Muscle of leg (tissue), 11 donors: ENCODE results near the gene RGMA. TPM values are rescaled to one million over a fixed set of nuclear protein-coding genes. Genes with fewer than 3 reads are reported as not detected.

Source experiments
- DNase-seq: peaks from one replicate; pipeline ENCODE4 v3.0.0; 2013
- H3K27ac ChIP-seq: one replicate; pipeline ENCODE4 v1.5.1; 2013; ENCODE audit warnings: mild to moderate bottlenecking, low read length, control low read depth
- H3K27me3 ChIP-seq: one replicate; pipeline ENCODE4 v1.6.1; 2013; ENCODE audit warnings: low read length; ENCODE audit not compliant: control insufficient read depth, insufficient read depth
- H3K36me3 ChIP-seq: one replicate; pipeline ENCODE4 v1.6.1; 2013; ENCODE audit warnings: low read length; ENCODE audit not compliant: control insufficient read depth, insufficient read depth
- H3K4me1 ChIP-seq: one replicate; pipeline ENCODE4 v1.6.1; 2013; ENCODE audit warnings: low read length; ENCODE audit not compliant: control insufficient read depth, insufficient read depth
- H3K4me3 ChIP-seq: one replicate; pipeline ENCODE4 v1.5.1; 2013; ENCODE audit warnings: low read length, control low read depth
- H3K9me3 ChIP-seq: replicated peaks from 2 replicates; pipeline ENCODE4 v1.6.1; 2013; ENCODE audit warnings: low read depth, low read length; ENCODE audit not compliant: control insufficient read depth
- WGBS: methylation state at CpG from one replicate; pipeline ENCODE4 v1.1.5; 2013; ENCODE audit warnings: missing lambda C conversion rate; ENCODE audit not compliant: insufficient coverage; 5-methylcytosine and 5-hydroxymethylcytosine counted together
- polyA plus RNA-seq, 8 donors: library from polyadenylated mRNA; unstranded; fragments of 120-200 nt; gene quantifications; one replicate each; pipeline versions ENCODE4 v1.2.1 to v1.2.3, GENCODE V29; 2013; ENCODE audit warnings: inconsistent platforms in 1 of 8, low replicate concordance in 1 of 8; ENCODE audit not compliant: insufficient read length in 8 of 8, insufficient read depth in 1 of 8
- total RNA-seq: library from RNA; stranded (reverse); fragments of 120-200 nt; gene quantifications from one replicate; pipeline ENCODE4 v1.2.4, GENCODE V29; 2013

RGMA gene
- total and polyA plus RNA-seq, 9 donors: 16.4 to 90.8 (median 68.9) TPM

DNA sequence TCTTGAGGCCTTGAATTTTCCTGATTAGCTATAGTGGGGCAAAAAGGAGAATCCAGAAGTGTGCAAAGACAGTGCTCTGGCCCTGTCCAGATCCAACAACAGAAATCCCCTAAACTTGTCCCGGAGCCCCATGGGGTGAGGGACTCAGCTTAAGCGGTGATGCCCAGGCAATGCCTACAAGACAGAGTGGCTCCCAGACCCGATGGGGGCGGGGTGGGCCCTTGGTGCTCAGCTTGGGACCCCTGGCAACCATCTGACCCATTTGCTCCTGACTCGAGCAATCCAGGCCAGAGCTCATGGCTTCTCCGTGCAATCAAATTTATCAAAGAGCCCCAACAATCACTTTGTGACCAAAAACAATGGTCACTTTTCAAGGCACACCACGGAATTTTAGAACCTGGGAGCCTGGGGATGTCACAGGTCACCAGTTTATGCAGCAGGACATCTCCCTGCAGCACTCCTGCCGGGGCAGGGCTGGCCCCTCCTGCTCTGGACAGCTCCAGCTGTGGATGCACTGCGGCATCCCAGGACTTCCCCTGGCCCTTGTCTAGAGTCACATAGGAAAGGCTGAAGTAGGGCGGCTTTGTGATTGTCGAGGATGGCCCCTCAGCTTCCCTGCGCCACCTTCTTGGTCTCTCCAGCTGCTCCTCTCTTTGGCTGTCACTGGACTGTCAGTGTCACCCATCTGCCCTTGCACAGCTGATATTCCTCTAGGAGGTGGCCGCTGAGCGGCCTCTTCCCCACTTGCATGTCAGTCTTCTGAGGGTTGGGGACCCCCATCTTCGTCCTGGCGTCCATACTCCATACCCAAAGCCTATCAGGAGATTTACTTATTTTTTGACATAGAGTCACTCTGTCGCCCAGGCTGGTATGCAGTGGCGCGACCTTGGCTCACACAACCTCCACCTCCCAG is 28.4 kb downstream of the RGMA start:
- H3K4me1 ChIP-seq: peaks cover 77% of the 10 kb centered on the region
- H3K27ac ChIP-seq: no peak overlapping the region

DNA sequence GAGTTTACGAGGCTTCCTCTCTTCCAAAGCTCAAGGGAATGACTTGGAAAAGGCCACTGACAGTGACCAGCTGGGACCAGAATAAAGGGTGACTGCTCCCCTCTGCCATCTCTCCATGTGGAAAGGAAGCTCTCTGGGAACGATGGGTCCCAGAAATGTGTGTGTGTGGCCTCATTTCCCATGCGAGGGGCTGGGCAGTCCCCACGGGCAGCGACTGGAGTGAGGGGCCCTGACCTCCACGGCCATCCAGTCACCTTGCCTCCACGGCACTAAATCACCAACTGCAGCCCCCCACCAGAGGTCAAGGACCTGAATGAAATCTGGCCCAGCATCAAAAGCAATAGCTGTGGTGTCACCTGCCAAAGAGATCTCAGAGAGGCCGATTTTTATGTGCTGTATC is 29.6 kb downstream of the RGMA start:
- peaks cover 62% of the 10 kb centered on the region for H3K36me3 ChIP-seq
- 29% methylated on average over 1 of the region's 8 CpGs for WGBS
- no peaks in the 10 kb centered on the region for H3K27me3 ChIP-seq
- no peak overlapping the region for H3K27ac ChIP-seq
- H3K4me1 ChIP-seq: peaks cover 67% of the 10 kb centered on the region
- no peak for DNase-seq
- no peaks in the 10 kb centered on the region for H3K9me3 ChIP-seq
- H3K4me3 ChIP-seq: no peak overlapping the region

More for the DNA sequence above, 28.4 kb downstream of the RGMA start:
- H3K27me3 ChIP-seq: no peaks in the 10 kb centered on the region
- WGBS: 62% methylated on average over 18 of the region's 19 CpGs
- H3K9me3 ChIP-seq: no peaks in the 10 kb centered on the region
- H3K36me3 ChIP-seq: peaks cover 62% of the 10 kb centered on the region
- no peak overlapping the region for H3K4me3 ChIP-seq
- DNase-seq: no peak

DNA sequence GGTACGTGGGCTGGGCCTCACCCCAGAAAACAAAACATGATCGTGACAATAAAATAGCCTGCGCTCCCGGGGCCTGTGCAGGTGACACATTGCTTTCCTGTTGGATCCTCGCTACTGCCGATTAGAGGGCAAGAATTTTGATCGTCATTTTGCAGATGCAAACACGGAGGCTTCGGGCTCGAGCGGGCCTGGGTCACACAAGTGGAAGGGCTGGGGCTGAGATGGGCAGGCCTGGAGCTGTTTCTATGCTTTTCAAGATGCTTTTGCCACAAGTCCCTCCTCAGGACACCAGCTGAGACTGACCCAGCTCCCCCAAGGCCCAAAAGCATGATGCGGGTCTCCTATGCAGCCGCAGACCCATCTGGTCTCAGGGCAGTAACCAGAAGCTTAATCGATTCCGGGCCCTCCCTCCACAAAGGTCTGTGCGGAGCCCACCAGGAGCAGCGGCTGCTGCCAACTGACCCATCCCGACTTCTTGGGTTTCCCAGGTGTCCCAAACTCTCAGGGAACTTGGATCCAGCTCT is 30.0 kb downstream of the RGMA start:
- Histone ChIP-seq H3K4me1 (peaks cover 62% of the 10 kb centered on the region), H3K9me3 (no peaks in the 10 kb centered on the region), H3K36me3 (peaks cover 57% of the 10 kb centered on the region), H3K27me3 (no peaks in the 10 kb centered on the region), H3K27ac (no peak overlapping the region), H3K4me3 (no peak overlapping the region)
- no peak for DNase-seq
- 63% methylated on average over 14 of the region's 18 CpGs for WGBS

- Histone ChIP-seq H3K4me3 (no peak overlapping the region), H3K9me3 (no peaks in the 10 kb centered on the region), H3K36me3 (peaks cover 56% of the 10 kb centered on the region), H3K27ac (no peak overlapping the region), H3K4me1 (peaks cover 54% of the 10 kb centered on the region), H3K27me3 (no peaks in the 10 kb centered on the region)
- 70% methylated on average over 8 of the region's 8 CpGs for WGBS
- DNase-seq: no peak
These were observed 30.9 kb downstream of the RGMA start for GRCh38 chr15:93058128-93058527.

DNA sequence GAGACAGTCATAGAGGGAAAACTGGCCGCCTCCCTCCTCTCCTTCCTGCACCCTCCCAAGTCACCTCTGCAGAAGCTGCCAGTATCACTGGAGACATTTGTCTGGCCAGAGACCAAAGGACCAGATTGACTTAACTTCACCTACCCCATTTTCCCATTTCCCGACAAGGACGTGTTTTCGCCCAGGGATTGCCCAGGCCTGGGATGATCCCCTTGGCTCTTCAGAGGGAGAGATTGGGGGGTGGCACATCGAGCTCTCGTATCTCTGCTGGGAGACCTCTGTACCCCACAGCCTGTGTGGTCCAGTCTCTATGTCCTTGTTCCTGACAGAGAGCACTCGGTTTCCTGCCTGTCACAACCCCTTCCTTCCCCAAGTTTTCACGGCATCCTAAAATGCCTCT is 31.4 kb downstream of the RGMA start:
- Histone ChIP-seq H3K4me3 (no peak overlapping the region), H3K4me1 (peaks cover 49% of the 10 kb centered on the region), H3K36me3 (peaks cover 61% of the 10 kb centered on the region)

DNA sequence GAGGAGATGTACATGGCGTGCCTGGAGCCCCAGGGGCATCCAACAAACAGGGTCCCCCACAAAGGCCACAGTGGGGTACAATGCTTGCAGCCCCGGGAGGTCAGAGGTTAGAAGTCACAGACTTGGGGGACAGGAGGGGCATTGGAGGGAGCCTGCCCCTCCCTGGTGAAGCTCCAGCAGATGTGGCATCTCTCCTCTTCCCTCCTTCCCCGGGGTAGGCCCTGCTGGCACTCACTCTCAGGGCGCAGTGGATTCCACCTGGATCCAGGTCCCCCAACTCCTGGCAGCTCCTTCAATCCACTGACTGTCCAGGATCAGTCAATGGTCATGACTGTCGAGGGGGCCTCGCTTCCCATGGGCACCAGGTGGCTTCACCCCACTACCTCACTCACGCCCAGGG is 32.2 kb downstream of the RGMA start:
- no peak for DNase-seq
- Histone ChIP-seq H3K4me1 (peaks cover 43% of the 10 kb centered on the region), H3K4me3 (no peak overlapping the region), H3K27ac (no peak overlapping the region), H3K27me3 (no peaks in the 10 kb centered on the region), H3K9me3 (no peaks in the 10 kb centered on the region), H3K36me3 (peaks cover 68% of the 10 kb centered on the region)
- WGBS: 100% methylated on average over 3 of the region's 7 CpGs

More for the DNA sequence above, 31.4 kb downstream of the RGMA start:
- Histone ChIP-seq H3K9me3 (no peaks in the 10 kb centered on the region), H3K27ac (no peak overlapping the region), H3K27me3 (no peaks in the 10 kb centered on the region)
- no peak for DNase-seq
- WGBS: 69% methylated on average over 3 of the region's 8 CpGs

DNA sequence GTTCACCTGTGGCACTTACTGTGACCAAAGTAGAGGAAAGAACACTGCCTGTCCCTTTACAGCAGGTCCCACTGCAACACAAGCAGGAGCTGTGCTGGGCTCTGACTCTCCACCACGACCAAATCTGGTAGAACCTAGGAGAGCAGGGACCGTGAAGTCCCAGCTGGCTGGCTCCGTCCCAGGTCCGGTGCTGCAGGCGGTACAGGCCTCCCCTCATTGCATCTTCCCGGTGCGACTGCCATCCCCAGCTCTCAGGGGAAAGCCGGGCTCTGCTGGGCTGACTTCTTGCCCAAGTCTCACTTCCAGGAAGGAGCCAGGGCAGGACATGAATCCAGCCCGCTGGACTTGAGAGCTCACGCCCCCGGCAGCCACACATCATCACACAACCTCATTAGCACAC is 33.8 kb downstream of the RGMA start:
- Histone ChIP-seq H3K4me3 (no peak overlapping the region), H3K4me1 (peaks cover 30% of the 10 kb centered on the region), H3K27me3 (no peaks in the 10 kb centered on the region), H3K27ac (no peak overlapping the region), H3K36me3 (peaks cover 76% of the 10 kb centered on the region), H3K9me3 (no peaks in the 10 kb centered on the region)
- DNase-seq: no peak
- WGBS: 50% methylated on average over 10 of the region's 11 CpGs

GRCh38 chr15:93052090-93052879 is 36.7 kb downstream of the RGMA start:
- 88% methylated on average over 34 of the region's 39 CpGs for WGBS
- no peak overlapping the region for H3K27ac ChIP-seq
- peaks cover 84% of the 10 kb centered on the region for H3K36me3 ChIP-seq
- DNase-seq: no peak
- H3K4me1 ChIP-seq: peaks cover 30% of the 10 kb centered on the region
- no peak overlapping the region for H3K4me3 ChIP-seq
- no peaks in the 10 kb centered on the region for H3K27me3 ChIP-seq
- no peaks in the 10 kb centered on the region for H3K9me3 ChIP-seq

- H3K4me1 ChIP-seq: peaks cover 24% of the 10 kb centered on the region
- H3K27me3 ChIP-seq: no peaks in the 10 kb centered on the region
- peaks cover 86% of the 10 kb centered on the region for H3K36me3 ChIP-seq
- H3K4me3 ChIP-seq: no peak overlapping the region
- DNase-seq: no peak
- 84% methylated on average over 27 of the region's 32 CpGs for WGBS
- H3K27ac ChIP-seq: no peak overlapping the region
- H3K9me3 ChIP-seq: peaks cover 6% of the 10 kb centered on the region
These were observed 37.5 kb downstream of the RGMA start for GRCh38 chr15:93051236-93052089.
